GF-D8 (cell line): ENCODE data around the gene TTLL8.

Experiments used
- DNase-seq: peaks from one replicate; lab custom pipeline; 2025; lab: John Stamatoyannopoulos, UW

Gene TTLL8

DNA sequence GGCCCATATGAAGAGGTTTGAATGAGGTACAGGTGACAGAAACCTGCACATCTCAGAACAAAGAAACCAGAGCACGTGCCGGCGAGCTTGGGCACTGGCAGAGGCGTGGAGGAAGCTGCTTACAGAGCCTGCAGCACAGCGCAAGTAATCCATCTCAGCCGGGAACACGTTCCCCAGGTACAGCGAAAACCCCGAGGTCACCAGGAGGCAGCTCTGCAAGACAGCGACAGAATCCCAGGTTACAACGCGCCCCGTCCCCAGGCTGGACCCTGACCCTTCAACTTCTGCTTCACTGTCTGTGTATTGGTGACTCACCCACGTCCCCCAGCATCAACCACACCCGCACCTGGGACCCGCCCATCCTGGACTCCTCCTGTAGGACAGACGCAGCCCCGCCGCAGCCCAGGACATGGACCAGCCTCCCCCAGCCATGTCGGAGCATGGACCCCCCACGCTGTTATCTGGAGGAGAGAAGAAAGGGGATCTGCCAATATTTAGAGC, 24.9 kb upstream of the TTLL8 start:
- no peak for DNase-seq

- no peak for DNase-seq
Measured at GRCh38 chr22:50082197-50082715, 24.2 kb upstream of the TTLL8 start.

GRCh38 chr22:50081426-50082196, 23.5 kb upstream of the TTLL8 start:
- DNase-seq: no peak

DNA sequence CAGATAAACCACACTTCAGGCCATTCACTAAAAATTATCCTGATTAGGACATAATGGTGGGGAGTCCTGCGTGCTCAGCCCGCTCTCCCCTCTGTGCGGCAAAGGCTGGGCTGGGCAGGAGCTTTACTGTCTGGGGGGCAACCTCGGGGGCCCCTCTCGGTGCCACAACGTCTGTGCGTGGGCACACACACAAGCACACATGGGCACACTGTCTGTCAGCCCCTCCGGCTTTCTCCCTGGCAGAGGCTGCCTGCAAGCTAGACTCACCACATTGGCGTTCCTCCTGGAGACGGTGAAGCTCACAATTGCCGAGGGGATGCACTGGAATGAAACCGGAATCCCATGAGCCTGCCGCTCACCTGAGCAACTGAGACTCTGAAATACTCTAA, 22.0 kb upstream of the TTLL8 start:
- DNase-seq: no peak

GRCh38 chr22:50078761-50079160, 20.7 kb upstream of the TTLL8 start:
- DNase-seq: no peak

DNA sequence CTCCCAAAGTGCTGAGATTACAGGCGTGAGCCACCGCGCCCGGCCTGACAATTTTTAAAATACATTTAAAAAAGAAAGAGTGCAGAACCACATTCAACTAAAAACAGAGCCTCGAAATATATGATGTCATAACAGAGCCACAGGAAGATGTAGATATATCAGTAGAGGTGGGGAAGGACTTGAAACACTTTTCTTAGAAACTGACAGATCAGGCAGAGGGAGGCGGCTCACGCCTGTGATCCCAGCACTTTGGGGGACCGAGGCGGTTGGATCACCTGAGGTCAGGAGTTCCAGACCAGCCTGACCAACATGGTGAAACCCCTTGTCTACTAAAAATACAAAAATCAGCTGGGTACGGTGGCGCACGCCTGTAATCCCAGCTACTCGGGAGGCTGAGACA, 20.1 kb upstream of the TTLL8 start:
- no peak for DNase-seq

DNA sequence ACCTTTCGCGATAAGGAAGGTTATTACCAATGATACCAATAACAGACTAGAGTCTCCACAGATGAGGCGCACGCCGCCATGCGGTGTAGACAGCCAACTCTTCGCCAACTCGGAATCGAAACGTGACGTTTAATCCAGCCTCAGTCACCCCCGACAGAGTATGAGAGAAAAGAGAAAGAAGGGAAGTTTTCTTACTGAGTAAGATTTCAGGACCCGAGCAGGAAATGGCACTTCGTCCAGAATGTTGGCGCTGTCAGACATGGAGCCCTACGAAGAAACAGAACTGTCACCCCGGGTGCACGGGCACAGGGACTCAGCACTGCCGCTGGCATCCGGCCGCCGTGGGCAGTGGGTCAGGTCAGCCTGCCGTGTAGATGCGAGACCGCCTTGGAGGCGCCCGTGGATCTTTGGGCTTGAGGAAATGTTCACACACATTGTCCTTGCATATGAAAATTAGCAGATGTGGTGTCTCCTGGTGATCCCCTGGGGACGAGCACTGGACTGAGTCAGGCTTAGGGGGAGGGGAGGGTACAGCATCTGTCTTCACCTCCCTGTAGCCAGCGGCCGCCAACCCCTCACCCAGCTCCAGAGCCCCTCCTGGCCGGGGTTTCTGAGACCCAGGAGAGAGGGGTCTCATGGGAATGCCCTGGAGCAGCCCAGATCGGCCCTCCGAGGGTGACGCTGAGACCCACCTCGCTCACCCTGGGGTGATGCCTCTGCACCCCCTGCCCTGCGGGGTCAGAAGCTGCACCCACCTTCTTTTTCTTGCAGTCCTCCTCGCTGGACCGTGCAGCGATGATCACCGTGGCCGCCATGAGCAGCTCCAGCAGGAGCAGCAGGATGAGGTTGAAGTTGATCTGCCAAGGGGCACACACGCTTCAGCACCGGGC, 18.8 kb upstream of the TTLL8 start:
- DNase-seq: no peak

DNA sequence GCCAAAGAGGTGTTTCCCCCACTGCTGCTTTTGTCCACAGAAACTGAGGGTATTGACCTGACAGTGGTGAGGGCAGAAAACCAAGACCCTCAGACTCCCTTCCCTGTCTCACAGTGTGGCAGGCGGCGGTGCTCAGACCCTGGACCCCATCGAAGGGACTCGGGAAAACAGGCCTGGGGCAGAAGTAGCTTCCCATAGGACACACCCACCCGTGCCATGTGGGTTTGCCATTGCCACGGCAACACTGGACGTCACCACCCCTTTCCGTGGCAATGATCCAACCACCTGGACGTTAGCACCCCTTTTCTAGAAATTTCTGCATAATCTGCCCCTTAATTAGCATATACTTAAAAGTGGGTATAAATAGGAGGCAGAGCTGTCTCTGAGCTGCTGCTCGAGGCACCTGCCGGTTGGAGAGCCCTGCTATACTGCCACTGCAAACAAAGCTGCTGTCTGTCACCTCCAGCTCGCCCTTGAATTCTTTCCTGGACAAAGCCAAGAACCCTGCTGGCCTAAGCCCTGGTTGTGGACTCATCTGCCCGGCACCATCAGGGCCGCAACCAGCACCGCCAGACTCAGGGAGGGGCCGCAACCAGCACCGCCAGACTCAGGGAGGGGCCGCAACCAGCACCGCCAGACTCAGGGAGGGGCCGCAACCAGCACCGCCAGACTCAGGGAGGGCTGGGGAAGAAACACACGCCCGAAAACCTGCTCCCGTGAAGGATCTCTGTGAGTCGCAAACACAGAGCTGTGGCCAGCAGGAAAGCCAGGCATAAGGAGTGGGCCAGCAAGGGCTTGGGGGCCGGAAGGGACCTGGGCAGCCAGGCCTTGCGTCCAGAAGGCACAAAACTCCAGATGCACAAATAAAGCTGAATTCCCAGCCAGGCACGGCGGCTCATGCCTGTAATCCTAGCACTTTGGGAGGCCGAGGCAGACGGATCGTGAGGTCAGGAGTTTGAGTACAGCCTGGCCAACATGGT, 16.7 kb upstream of the TTLL8 start:
- DNase-seq: no peak

DNA sequence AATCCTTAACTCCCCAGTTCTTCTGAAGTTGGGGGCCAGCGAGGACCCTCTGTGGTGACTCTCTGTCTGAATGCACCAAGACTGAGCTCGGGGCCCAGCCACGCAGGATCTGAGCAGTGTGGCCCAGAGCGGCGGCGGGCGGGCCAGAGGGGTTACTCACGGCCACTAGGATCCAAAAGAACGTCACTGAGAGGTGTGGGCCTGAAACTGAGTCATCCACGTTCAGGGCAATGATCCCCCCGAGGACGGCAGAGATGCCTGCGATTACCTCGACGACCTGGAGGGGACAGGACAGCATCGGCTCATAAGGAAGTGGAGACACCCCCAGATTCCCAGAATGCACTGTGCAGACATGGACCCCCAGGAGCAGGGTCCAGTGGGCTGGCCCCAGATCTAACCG, 16.0 kb upstream of the TTLL8 start:
- DNase-seq: no peak

GRCh38 chr22:50072714-50073538, 14.8 kb upstream of the TTLL8 start:
- no peak for DNase-seq

GRCh38 chr22:50072167-50072555, 14.1 kb upstream of the TTLL8 start:
- no peak for DNase-seq

DNA sequence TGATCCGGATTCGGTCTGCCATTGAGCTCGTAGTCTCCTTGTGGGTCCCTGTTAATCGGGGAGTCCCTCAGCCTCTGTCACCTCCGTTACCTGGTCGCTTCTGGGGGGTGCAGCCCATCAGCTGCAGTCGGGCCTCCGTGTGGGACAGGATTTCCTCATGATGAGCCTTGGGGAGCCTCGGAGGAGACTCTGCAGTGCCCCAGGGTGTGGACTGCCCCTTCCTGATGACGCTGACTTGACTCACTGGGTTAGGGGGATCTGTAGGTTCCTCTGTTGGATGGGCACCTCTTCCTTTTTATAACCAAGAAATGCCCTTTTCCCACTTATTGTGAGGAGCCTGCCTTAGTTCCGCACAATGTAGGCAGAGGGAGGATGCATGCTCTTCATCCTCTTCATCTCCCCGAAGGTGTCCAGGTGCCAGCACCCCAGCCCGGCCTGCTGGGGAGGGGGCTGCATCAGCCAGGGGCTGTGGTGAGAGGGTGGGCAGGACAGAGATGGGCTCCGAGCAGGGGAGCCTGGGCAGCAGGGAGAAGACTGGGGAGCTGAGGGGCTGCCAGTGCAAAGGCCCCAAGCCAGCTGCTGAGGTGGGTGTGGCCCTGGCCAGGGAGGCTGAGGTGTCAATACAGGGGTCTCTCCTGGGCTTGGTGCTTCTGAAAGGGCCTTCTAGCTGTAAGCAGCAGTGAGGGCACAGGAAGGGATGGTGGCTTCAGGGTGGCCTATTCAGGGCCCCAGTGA, 13.5 kb upstream of the TTLL8 start:
- DNase-seq: no peak

DNA sequence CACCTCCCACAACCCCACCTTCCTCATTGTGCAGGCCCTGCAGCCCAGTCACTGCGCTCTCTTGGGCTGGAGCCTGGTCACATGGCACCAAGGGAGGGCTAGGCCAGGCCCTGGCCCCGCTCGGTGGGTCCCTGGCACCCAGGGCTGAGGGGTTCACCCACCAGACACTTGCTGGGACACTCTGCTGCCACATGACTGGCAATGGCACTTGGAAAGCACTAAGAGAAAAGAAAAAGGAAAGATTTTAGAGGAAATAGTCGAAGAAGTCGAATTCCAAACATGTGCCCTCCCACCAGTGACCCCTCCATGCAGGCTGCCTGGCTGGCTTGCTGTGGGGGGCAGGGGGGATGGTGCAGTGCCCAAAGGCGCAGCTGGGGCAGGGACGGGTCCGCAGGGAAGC, 12.3 kb upstream of the TTLL8 start:
- DNase-seq: no peak

DNA sequence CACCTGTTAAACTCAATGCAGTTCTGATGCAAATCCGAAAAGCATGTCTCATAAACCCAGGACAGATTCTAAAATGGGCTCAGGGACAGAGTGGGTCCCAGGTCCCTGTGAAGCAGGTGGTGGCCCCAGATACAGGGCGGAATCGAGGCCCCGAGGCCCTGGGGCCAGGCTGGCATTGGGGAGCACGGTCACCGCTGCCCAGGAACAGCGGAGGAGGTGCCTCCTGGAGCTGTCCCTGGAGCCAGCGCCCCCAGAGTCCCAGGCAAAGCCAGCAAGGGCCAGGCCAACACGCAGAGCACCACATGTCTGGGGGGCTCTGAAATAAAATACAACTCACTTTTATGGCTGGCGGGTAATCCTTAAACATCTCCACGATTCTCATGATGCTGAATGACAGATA, 10.0 kb upstream of the TTLL8 start:
- DNase-seq: no peak

DNA sequence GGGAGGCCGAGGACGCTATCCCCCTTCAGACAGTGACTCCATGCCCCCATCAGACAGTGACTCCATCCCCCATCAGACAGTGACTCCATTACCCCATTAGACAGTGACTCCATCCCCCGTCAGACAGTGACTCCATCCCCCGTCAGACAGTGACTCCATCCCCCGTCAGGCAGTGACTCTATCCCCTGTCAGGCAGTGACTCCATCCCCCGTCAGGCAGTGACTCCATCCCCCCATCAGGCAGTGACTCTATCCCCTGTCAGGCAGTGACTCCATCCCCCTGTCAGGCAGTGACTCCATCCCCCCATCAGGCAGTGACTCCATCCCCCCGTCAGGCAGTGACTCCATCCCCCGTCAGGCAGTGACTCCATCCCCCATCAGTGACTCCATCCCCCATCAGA, 9.1 kb upstream of the TTLL8 start:
- no peak for DNase-seq

- DNase-seq: no peak
Measured at GRCh38 chr22:50064453-50064852, 6.4 kb upstream of the TTLL8 start.

DNA sequence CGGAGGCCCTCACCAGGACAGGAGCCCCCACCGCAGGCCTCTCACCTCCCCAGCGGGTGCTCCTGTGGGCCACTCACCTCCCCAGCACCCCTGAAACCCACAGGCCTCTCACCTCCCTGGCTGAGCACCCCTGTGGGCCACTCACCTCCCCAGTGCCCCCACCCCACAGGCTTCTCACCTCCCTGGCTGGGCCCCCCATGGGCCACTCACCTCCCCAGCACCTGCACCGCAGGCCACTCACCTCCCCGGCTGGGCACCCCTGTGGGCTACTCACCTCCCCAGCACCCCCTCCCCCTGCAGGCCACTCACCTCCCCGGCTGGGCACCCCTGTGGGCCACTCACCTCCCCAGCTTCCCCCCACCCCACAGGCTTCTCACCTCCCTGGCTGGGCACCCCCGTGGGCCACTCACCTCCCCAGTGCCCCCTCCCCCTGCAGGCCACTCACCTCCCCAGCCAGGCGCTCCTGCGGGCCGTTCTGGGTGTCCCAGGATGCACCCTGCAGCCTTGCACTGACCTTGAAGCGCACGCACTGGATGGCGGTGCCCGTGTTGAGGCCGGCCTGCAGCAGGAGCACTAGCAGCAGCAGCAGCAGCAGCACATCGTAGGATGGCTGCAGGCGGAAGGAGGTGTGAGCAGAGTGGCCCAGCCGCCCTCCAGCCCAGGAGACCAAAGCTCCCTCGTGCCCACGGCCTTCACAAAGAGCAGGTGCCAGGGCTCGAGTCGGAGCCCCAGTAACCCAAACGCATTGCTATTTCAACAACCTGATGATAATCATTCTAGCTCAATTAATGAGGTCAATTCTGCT, 5.7 kb upstream of the TTLL8 start:
- no peak for DNase-seq

DNA sequence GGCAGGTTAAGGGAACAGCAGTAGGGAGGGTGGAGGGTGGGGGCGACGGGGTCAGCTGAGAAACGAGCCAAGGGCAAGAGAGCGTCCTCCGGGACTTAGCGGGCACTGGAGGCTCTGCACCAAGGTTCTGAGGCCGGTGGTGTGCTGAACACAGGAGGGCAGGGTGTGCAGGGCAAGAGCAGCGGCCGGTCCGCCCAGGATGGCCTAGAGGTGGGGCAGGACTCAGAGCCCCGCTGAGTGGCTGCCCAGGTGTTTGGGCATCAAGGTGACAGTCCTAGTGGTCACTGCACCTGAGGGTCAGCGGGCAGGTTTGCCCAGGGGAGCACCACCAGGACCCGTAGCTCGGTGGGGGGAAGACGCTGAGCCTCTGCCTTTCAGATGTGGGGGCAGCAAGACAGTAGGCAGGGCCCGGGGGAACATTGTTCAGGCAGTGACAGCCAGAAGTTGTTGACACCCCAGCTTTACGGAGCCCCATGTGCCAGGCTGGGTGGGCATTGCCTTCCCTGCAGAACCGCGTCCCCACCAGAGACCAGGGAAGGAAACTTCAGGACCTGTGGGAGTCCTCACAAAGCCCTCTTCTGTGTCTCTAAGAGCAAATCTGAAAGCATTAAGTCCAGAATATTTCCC, 4.5 kb upstream of the TTLL8 start:
- no peak for DNase-seq

DNA sequence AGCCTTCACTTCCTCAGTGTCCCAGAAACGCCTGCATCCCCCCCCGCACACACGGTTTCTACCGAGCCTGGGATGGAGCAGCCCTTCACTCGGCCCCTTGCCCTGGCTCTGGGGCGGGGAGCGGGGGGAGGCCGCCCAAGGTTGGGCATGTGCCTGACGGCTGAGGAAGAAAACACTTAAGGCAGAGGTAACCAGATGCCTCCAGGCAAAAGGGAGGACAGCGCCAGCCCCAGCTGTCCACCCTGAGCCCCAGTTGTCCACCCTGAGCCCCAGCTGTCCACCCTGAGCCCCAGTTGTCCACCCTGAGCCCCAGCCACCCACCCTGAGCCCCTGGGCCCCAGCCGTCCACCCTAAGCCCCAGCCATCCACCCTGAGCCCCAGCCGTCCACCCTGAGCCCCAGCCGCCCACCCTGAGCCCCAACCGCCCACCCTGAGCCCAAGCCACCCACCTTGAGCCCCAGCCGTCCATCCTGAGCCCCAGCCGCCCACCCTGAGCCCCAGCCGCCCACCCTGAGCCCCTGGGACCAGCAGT, 3.8 kb upstream of the TTLL8 start:
- peak; percentile 96 for DNase-seq
